HTR-8/SVneo (cell line): Measurements from ENCODE around the gene RNMT.

ENCODE experiments used
- DNase-seq: peaks from one replicate; pipeline ENCODE4 v3.0.0; 2011; ENCODE audit warnings: low spot score, mixed read lengths; ENCODE audit not compliant: insufficient read length
- FAIRE-seq: peaks from 2 replicates; lab custom pipeline; 2011; peaks lifted over from hg19 to GRCh38; lab: Jason Lieb, UNC

Gene RNMT

DNA sequence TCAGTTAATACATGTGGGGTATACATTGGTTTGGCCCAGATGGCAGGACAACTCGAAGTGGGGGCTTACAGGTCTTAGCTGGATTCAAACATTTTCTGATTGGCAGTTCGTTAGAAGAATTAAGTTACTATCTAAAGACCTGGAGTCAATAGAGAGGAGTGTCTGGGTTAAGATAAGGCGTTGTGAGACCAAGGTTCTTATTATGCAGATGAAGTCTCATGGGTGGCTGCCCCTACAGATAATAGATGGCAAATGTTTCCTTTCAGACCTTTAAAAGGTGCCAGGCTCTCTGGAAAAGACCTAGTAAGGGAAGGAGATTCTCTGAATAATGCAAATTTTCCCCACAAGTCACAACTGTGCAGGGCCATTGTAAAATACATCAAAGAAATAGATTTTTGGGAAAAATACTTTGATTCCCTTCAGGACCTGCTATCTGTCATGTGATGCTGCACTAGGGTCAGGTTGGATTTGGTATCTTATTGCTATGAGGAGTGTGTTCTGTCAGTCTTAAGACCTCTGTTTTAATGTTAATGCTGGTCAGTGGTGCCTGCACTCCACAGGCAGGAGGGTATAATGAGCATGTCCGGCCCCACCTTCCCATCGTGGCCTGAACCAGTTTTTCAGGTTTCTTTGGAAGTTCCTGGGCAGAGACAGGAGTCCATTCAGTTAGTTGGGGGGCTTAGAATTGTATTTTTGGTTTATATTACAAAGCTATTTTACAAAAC, 83.2 kb downstream of the RNMT start:
- no peak for FAIRE-seq
- no peak for DNase-seq

- no peak for DNase-seq
- FAIRE-seq = no peak
Observed at GRCh38 chr18:13810950-13811485, 84.5 kb downstream of the RNMT start.

DNA sequence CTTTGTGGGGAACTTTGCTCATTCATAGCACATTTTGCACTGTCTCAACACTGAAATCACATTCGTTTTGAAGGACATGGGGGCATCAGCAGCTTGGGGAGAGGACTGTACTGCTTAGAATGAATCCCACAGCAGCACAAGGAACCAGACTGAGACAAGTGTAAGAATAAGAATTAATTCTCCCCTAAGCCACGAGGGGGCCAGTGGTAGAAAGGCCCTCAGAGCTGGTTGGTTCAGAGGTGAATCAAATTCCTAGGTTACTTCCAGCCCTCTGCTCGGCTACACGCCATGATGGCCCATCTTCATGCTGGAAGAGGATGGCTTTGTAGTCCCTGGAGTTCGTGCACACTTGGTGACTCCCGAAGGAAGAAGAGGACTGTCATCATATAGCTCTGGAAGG, 85.5 kb downstream of the RNMT start:
- FAIRE-seq = no peak
- peak; percentile 28 for DNase-seq

- FAIRE-seq (no peak), DNase-seq (peak; percentile 78)
Observed at GRCh38 chr18:13813271-13813849, 86.9 kb downstream of the RNMT start.
